MG63 (cell line): ENCODE measurements around the gene FAIM2. TPM values are rescaled to one million over a fixed set of nuclear protein-coding genes. Genes with fewer than 3 reads are reported as not detected.

ENCODE experiments used
- DNase-seq: peaks from one replicate; pipeline ENCODE4 v3.0.0-alpha.2; 2020
- H3K27me3 ChIP-seq: fragments of 250-450 bp; sonication (Bioruptor Pico); 2 replicates; pipeline ENCODE4 v1.5.1; 2020; ENCODE audit warnings: mild to moderate bottlenecking, moderate library complexity
- H3K36me3 ChIP-seq: fragments of 250-450 bp; sonication (Bioruptor Pico); 2 replicates; pipeline ENCODE4 v1.5.1; 2020; ENCODE audit warnings: mild to moderate bottlenecking, moderate library complexity
- H3K4me3 ChIP-seq: fragments of 250-450 bp; sonication (Bioruptor Pico); 2 replicates; pipeline ENCODE4 v1.5.1; 2020; ENCODE audit warnings: mild to moderate bottlenecking, moderate library complexity
- H3K9me3 ChIP-seq: fragments of 250-450 bp; sonication (Bioruptor Pico); 2 replicates; pipeline ENCODE4 v1.5.1; 2020; ENCODE audit warnings: mild to moderate bottlenecking, moderate library complexity
- total RNA-seq: library from RNA; depleted of rRNA; stranded (reverse); fragments of >200 nt; shearing (Covaris generic); gene quantifications from 2 replicates; pipeline ENCODE4 v1.2.3, GENCODE V29; 2014; ENCODE audit warnings: low replicate concordance; rRNA removed

Gene FAIM2
- total RNA-seq = not detected in 2 replicates

DNA sequence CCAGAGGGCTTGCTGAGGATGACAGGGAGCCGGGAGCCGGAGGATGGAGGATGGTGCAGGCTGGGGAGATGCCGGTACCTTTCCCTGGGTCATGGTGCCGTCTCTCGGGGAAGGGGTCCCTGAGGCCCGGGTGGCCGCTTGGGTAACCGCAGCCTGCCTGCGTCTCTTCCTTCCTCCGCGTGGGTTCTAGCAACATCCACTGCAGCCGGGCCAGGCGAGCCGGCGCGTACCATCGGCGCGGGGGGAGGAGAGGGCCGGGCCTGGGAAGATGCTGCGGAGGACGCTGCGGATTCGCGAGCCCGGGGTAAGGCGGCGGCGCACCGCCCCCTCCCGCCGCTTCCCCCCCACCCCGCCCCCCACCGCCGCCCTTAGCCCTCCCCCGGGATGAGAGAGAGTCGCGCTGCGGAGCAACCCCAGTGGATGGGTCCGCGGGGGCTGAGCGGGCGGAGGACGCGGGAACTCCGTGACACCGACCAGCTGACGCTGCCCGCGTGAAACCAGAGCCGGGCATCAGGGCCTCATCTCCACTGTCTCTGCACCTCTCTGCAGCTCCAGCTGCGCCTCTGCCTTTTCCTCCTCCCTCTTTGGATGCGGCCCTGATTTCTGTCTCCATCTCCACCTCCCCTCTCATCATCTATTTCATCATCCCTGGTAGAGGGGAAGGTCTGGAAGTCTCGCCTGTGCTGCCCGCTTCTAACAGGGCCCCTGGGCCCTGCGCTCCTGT, at the start of gene FAIM2:
Gene FAIM2 (minus strand): TSS at position 201 of the 724 bp plus-strand sequence. CDS start 108 bp downstream, at position 93.
- Histone ChIP-seq H3K9me3 (no peaks in the 10 kb centered on the region), H3K27me3 (no peaks in the 10 kb centered on the region), H3K36me3 (no peaks in the 10 kb centered on the region), H3K4me3 (no peak within 1 kb of the TSS)
- peak; percentile 18 for DNase-seq

DNA sequence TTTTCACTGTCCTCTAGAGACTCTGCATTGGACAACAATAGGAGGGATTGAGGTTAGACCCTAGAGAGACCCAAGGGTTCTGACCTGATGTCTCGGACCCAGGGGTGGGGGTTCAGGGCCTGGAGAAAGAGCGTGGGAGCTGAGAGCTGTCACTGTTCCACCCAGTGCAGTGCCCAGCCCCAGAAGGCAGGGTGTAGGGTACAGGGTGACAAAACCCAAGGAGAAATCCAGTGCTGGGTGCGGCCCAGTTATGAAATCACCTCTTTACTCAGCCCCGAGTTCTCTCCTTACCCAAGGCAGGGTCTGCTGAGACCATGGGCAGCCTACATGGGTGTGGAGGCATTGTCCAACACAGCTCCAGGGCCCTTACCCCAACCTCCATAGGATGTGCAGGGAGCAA, 49.5 kb upstream of the FAIM2 start:
- Histone ChIP-seq H3K36me3 (no peaks in the 10 kb centered on the region), H3K27me3 (no peaks in the 10 kb centered on the region), H3K9me3 (no peaks in the 10 kb centered on the region), H3K4me3 (no peak overlapping the region)
- no peak for DNase-seq

GRCh38 chr12:49952391-49953055, 48.8 kb upstream of the FAIM2 start:
- H3K4me3 ChIP-seq = no peak overlapping the region
- H3K9me3 ChIP-seq = no peaks in the 10 kb centered on the region
- no peaks in the 10 kb centered on the region for H3K36me3 ChIP-seq
- DNase-seq = no peak
- no peaks in the 10 kb centered on the region for H3K27me3 ChIP-seq

DNA sequence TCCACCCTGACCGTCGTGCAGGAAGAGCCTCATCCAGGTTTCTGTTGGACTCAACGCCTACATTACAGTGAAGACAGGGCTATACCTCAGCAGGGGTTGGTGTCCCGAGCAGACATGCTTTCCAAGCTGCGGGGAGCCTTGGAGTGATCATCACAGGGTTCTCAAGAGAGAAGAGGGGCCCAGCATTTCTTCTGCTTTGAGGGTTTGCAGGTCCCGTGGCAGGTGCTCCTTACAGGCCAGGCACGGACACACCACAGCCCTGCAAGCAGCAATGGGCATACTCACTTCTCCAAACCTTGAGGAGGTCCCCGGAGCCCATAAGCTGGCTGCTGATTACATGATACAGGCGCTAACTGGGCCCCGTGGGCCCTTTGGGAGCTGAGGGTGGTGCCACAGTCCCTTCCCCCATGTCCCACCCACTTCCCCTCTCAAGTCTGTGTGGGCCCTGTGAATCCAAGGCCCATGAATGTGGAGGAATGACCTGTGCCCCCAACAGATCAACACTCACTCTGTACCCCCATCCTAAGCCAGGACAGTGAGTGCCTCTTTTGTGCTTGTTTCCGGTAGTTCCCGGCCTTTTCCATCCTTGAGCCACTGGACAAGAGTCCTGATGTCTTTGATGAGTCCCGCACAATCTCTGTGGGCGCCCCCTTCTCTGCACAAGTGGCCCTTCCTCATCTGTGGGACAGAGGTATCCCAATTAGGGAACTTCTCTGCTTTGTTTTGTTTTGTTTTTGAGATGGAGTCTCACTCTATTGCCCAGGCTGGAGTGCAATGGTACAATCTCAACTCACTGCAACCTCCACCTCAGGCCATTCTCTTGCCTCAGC, 47.9 kb upstream of the FAIM2 start:
- H3K27me3 ChIP-seq = no peaks in the 10 kb centered on the region
- H3K9me3 ChIP-seq = no peaks in the 10 kb centered on the region
- H3K36me3 ChIP-seq = no peaks in the 10 kb centered on the region
- no peak for DNase-seq
- no peak overlapping the region for H3K4me3 ChIP-seq

DNA sequence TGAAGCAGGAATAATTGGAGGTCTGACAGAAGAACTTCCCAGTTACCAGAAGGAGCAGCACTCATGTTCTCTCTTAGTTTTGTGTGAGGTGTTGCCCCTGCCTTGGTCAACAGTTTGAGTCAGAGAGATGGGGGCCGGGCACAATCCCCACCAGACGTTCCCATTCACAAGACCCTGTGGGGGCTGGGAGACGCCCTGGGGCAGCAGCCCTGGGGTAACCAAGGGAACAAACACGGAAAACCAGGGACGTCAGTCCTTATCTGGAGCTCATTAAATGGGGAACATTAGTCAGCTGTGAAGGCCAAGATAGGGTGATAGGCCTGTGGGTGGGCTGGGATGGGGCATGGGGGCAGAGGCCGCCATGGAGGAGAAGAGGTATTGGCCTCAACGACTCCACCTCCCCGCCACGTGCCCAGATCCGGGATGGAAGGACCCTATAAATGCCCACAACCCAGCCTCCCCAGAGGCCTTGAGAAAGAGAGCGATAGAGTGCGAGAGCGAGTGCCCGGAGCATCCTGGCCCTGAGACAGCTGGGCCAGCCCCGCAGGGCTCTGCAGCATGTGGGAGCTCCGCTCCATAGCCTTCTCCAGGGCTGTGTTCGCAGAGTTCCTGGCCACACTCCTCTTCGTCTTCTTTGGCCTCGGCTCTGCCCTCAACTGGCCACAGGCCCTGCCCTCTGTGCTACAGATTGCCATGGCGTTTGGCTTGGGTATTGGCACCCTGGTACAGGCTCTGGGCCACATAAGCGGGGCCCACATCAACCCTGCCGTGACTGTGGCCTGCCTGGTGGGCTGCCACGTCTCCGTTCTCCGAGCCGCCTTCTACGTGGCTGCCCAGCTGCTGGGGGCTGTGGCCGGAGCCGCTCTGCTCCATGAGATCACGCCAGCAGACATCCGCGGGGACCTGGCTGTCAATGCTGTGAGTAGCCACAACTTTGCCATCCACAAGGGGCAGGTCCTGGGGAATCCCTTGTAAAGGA, 46.9 kb upstream of the FAIM2 start, which contains the start of gene AQP2:
Gene AQP2 (plus strand): TSS at position 465 of the 979 bp plus-strand sequence. CDS start 94 bp downstream, at position 559.
- DNase-seq = no peak
- Histone ChIP-seq H3K9me3 (no peaks in the 10 kb centered on the region), H3K36me3 (no peaks in the 10 kb centered on the region), H3K27me3 (no peaks in the 10 kb centered on the region), H3K4me3 (no peak within 1 kb of the TSS)

- H3K27me3 ChIP-seq = no peaks in the 10 kb centered on the region
- H3K9me3 ChIP-seq = no peaks in the 10 kb centered on the region
- DNase-seq = no peak
- H3K36me3 ChIP-seq = no peaks in the 10 kb centered on the region
- no peak overlapping the region for H3K4me3 ChIP-seq
Measured at GRCh38 chr12:49949866-49950265, 46.2 kb upstream of the FAIM2 start.

GRCh38 chr12:49948866-49949845, 45.5 kb upstream of the FAIM2 start:
- DNase-seq = no peak
- Histone ChIP-seq H3K4me3 (no peak overlapping the region), H3K9me3 (no peaks in the 10 kb centered on the region), H3K27me3 (no peaks in the 10 kb centered on the region), H3K36me3 (no peaks in the 10 kb centered on the region)

DNA sequence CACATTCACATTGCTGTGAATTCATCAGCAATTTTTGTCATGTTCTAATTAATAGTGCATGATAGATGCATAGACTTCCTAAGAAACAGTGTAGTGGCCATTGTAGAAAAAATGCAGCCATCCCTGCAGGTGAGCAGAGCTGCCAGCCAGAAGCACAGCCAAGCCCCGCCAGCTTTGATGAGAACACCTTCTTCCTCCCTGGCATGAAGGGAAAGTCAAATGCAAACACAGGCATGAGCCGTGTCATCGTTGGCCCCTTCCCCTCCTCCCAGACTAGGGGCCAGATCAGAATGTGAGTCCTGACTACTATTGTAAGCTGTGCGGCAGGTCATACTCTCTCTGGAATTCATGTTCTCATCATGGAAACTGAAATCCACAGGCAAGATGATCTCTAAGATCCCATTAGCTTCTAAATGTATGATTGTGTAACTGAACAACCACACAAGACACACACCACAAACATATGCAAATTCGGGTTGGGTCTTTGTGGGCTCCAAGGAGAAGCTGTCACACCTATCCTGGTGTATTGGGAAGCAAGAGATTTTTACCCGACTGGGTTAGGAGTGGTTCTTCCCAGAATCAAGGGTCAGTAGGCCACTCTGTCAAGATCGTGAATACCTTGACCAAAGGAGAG, 44.0 kb upstream of the FAIM2 start:
- no peaks in the 10 kb centered on the region for H3K9me3 ChIP-seq
- H3K36me3 ChIP-seq = no peaks in the 10 kb centered on the region
- no peaks in the 10 kb centered on the region for H3K27me3 ChIP-seq
- no peak overlapping the region for H3K4me3 ChIP-seq
- DNase-seq = no peak

GRCh38 chr12:49946497-49946896, 42.8 kb upstream of the FAIM2 start:
- Histone ChIP-seq H3K4me3 (no peak overlapping the region), H3K36me3 (no peaks in the 10 kb centered on the region), H3K9me3 (no peaks in the 10 kb centered on the region), H3K27me3 (no peaks in the 10 kb centered on the region)
- DNase-seq = no peak

- H3K36me3 ChIP-seq = no peaks in the 10 kb centered on the region
- H3K9me3 ChIP-seq = no peaks in the 10 kb centered on the region
- H3K4me3 ChIP-seq = no peak overlapping the region
- H3K27me3 ChIP-seq = no peaks in the 10 kb centered on the region
- DNase-seq = no peak
Measured at GRCh38 chr12:49946086-49946485, 42.4 kb upstream of the FAIM2 start.

DNA sequence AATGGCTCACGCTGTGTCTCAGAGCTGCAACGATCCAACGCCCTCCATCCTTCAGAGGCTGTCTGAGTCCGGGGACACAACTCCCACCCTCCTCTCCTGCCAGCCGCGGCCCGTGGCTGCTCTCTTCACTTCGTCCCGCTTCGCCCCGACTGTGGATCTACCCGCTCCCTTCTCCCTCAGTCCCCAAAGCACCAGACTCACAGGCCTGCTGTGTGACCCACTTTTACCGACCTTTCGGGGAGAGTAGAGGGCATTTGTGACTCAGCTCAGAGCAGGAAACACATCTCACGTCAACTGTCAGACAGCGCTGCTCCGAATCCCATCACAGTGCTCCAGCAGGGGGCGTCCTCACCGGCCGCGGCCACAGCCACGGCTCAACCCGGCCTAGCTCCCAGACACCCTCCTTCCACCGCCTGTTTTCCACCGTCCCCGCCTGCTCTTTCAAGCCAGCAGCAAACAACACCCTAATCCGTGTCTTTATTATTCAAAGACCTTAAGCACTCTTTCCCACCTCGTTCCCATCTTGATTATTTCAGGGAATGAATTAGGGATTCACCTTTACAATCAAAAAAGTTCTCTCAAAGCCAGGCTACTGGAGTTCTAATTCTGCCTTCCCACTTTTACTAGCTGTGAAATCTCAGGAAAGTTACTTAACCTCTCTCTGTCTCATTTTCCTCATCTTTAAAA, 41.8 kb upstream of the FAIM2 start:
- no peaks in the 10 kb centered on the region for H3K27me3 ChIP-seq
- peak; percentile 85 for DNase-seq
- H3K4me3 ChIP-seq = peak overlapping the region; percentile 14; the same call in 1 of the 2 replicates
- no peaks in the 10 kb centered on the region for H3K9me3 ChIP-seq
- no peaks in the 10 kb centered on the region for H3K36me3 ChIP-seq

- no peak for DNase-seq
- H3K9me3 ChIP-seq = no peaks in the 10 kb centered on the region
- H3K4me3 ChIP-seq = no peak overlapping the region
Measured at GRCh38 chr12:49944718-49945117, 41.0 kb upstream of the FAIM2 start.

GRCh38 chr12:49944046-49944445, 40.3 kb upstream of the FAIM2 start:
- Histone ChIP-seq H3K9me3 (no peaks in the 10 kb centered on the region), H3K36me3 (no peaks in the 10 kb centered on the region), H3K27me3 (no peaks in the 10 kb centered on the region), H3K4me3 (no peak overlapping the region)
- no peak for DNase-seq

More at GRCh38 chr12:49944718-49945117, 41.0 kb upstream of the FAIM2 start:
- Histone ChIP-seq H3K36me3 (no peaks in the 10 kb centered on the region), H3K27me3 (no peaks in the 10 kb centered on the region)

DNA sequence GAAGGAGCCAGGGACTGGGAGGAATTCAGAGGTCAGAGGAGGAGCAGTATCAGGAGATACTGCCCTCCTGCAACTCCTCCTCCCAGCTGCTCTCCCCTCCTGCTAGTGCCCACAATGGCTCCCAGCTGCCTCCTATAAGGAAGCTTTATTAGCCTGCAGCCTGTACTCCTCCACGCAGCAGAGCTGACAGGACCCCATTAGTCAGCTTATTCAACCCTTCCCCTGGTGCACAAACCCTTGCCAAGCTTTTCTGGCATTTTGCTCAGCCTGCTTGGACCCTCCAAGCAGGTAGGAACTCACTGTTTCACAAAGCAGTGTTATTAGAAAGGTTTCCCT, 39.9 kb upstream of the FAIM2 start:
- no peaks in the 10 kb centered on the region for H3K36me3 ChIP-seq
- no peak overlapping the region for H3K4me3 ChIP-seq
- no peak for DNase-seq
- no peaks in the 10 kb centered on the region for H3K9me3 ChIP-seq
- H3K27me3 ChIP-seq = no peaks in the 10 kb centered on the region
